ENCODE data around the gene DNAJC1.
A peak's percentile ranks its signal among the peaks of the same experiment; 100 is the strongest.
"Not testable (repeated sequence)": the region's sequence is repeated elsewhere in the genome, so short reads cannot be mapped to it uniquely, and the experiment has no call there.

Gene DNAJC1

GRCh38 chr10:21726601-21727225, 276.8 kb downstream of the DNAJC1 start:
- DNase-seq (ENCODE audit: low spot score), result no peak

DNA sequence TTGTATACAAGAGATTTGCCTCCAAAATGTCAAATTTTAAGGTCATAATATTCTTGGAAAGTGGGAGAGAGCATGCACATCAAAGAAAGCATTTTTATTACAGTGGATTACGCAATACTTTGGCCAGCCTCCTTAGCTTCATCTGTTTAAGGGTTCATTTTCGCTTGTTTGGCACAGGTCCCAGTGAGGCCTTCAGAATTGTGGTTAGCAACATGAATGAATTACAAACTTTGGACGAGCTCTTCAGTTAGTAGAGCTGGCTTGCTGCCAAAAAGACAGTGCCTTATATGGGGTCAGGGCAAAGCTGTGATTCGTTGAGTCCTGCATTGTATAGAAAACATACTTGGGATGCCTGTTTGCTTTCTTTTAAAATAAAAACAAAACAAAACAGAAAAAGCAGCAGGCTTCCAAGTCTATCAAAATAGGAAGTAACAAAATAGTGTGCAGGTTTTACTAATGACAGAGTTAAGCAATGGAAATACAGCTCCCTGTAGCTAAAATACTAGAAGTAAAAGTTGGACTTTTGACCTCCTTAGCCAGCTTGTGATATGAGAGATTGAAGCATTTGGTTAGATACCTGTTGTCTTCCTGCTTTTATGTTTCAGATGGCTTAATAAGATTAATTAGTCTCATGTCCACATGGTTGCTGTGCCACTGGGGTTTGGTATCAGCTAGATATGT, 278.7 kb downstream of the DNAJC1 start:
- DNase-seq (ENCODE audit: low spot score), result peak; percentile 58

DNA sequence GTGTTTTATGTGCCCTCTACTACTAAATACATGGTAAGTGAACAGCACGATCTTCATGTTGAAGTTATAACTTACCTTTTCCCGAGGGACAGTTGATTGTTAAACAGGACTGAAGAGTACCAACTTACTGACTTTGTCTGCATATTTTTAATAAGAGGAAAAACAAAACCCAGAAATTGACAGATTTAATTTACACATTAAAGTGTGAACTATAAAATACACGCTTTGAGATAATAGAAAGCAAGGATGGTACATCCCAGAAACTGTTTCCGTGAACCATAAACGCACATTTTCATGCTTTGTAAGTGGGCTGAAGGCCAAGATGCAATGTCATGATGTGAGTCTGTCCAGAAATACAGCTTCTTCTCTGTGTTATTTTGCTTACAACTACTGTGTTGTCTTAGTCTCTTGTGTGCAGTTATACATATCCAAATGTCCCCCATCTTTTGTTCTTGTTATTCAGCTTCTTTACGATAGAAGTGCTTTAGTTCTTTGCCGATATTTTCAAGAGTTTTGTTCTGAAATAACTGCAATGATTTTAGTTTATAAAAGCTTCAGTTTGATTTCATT, 279.4 kb downstream of the DNAJC1 start:
- DNase-seq (ENCODE audit: low spot score), result no peak

GRCh38 chr10:21722209-21722608, 281.3 kb downstream of the DNAJC1 start:
- no peak for DNase-seq (ENCODE audit: low spot score)

DNA sequence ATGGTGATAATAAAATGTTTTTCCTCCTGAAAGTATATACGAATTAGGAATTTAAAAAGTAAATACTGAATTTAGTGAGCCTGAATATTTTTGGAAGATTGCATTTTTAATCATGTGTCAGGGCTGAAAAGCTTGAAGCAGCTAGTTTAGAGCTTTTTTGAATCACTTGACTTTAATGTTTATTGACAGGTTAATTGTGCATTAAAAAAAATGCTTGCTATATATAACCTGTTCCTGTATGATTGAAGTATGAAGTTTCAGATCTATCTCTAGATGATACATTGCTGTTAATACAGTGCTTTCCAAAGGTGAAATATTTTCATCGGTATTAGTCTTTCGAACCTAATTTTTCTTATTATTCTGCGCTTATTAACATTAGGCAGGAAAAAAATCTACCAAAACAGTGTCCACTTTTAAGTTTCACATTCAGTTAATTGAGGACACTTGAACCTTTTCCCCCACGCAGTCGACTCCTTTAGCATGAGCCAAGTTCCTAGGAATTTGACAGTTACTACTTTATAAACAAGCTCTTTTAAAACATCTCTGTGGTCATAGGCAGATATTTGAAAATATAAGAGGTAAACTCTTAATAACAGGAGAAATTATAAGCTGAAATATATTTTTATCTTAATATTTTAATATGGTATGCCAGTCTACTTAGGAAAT, 282.4 kb downstream of the DNAJC1 start:
- no peak for DNase-seq (ENCODE audit: low spot score)

DNA sequence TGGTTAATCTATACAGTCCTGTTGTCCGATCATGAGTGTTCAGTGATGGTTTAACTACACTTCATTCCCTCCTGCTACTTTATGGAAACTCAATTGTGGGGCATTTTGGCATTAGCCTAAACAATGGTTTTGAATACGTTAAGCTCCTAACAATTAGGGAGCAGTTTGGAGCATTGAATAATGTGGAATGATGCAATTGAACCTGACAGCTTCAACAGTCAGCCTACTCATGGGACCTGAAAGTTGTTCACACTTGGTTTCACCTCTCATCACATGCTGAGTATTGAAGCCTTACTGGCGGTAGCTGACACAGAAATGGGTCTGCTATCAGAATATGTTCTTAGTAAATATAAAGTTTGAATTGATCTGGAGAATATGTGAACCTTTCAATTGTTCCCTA, 283.4 kb downstream of the DNAJC1 start:
- no peak for DNase-seq (ENCODE audit: low spot score)

GRCh38 chr10:21719502-21719901, 284.0 kb downstream of the DNAJC1 start:
- no peak for DNase-seq (ENCODE audit: low spot score)

- DNase-seq (ENCODE audit: low spot score), result not testable (repeated sequence)
These were observed 286.0 kb downstream of the DNAJC1 start for GRCh38 chr10:21717437-21718054.

DNA sequence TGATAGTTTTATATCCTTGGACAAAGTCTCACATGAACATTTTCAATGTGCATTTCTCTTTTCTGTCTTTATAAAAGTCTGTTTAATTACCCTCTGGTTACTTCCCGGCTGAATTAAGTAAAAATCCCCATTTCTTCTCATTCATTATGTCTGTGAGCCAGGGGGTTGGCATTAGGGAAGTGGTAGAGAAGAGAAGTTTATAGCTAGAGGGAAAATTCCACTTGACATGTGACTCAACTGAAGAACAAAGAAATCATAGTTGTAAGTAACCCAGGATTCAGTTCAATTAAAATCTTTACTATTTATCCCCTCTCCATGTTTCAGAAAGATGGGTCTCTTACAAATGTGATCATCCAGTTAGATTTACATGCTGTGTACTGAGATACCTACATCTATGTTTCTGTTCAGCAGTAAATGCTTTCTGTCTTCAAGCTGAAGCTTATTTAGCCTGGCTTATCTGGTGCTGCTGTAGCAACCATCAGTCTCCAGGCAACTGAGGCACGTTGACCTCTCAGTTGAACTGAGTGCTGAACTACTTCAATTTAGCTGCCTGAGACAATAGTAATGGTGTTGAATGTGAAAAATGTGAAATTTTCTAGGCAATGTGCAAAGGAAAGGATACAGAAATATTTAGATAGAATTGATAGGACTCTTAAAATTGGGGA, 287.9 kb downstream of the DNAJC1 start:
- DNase-seq (ENCODE audit: low spot score), result no peak

GRCh38 chr10:21712975-21713374, 290.6 kb downstream of the DNAJC1 start:
- no peak for DNase-seq (ENCODE audit: low spot score)

- DNase-seq (ENCODE audit: low spot score), result no peak
These were observed 296.0 kb downstream of the DNAJC1 start for GRCh38 chr10:21707498-21707897.
